GM19328 (cell line): Measurements from ENCODE around the gene CCDC43.

Experiments used
- ATAC-seq: cut with Tn5 transposase; IDR thresholded peaks from one replicate; pipeline ENCODE4 v1.9.1; 2021; ENCODE audit warnings: mild to moderate bottlenecking, moderate library complexity; ENCODE audit not compliant: unreplicated experiment

The CCDC43 gene

DNA sequence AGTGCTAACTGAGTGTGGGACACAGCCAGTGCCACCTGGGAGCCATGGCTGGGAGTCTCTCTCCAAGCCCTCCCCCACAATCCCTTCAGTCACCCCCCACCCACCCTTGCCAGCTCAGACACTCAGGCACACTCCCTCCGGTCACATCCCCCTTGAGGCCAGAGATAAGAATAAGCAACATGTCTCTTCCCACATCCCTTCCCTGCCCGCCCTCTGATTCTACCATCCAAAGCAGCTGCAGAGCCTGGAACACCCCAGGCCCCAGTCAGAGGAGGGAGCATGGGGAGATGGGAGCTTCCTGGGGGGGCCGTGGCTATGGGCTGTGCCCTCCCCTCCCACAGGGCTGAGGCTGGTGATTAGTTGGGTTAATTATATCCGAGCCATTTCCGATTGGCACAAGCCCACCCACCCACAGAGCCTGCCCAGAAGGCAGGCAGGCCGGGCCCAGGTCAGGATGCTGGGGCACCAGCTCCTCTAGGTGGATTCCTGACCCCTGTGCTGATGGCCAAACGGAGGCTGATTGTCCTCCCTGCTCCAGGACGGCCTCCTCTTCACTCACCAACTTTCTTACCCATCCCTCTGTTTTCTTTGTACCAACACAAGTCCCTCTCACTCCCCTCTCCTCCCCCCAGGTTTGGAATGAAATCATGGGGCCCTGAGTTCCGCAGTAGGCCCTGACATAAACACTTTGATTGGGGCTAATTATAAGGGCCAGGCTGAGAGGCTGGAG, 61.9 kb downstream of the CCDC43 start:
- ATAC-seq, result no peak
